Astrocyte of the cerebellum (primary cell): ENCODE data around the gene DAB2.

ENCODE experiments used
- DNase-seq: peaks from one replicate; pipeline ENCODE4 v3.0.0-alpha.2; 2011; ENCODE audit warnings: low read depth
- H3K4me3 ChIP-seq: 2 replicates; pipeline ENCODE4 v1.5.1; 2011; ENCODE audit warnings: mild to moderate bottlenecking, low read depth, low read length, moderate library complexity
- in situ Hi-C: cut with HindIII; loops from 2 replicates; pipeline ENCODE4 v1.10.0; 2017; ENCODE audit warnings: low sequenced_read_pairs
- TF ChIP-seq, protein P1 (sequence below): IDR thresholded peaks from 2 replicates; pipeline ENCODE4 v1.5.1; 2012; ENCODE audit warnings: low read length, low read depth, moderate library complexity, mild to moderate bottlenecking; ENCODE audit errors: missing control alignments

DAB2 gene

DNA sequence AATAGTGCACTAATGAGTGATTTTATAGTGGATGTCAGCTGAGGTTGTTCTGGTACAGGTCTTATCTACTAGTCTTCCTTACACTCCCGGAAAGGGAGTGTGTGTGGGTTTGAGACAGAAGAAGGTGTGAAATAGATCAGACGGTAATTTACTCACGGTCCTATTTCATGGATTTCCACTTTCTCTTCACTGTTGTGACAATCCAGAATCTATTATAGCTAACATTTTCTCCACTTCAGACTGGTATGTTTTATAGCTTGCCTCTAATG is 53.5 kb downstream of the DAB2 start:
- in situ Hi-C loops = no loop called here
- no peak overlapping the region for H3K4me3 ChIP-seq
- DNase-seq = no peak
- TF ChIP-seq, protein P1, sequence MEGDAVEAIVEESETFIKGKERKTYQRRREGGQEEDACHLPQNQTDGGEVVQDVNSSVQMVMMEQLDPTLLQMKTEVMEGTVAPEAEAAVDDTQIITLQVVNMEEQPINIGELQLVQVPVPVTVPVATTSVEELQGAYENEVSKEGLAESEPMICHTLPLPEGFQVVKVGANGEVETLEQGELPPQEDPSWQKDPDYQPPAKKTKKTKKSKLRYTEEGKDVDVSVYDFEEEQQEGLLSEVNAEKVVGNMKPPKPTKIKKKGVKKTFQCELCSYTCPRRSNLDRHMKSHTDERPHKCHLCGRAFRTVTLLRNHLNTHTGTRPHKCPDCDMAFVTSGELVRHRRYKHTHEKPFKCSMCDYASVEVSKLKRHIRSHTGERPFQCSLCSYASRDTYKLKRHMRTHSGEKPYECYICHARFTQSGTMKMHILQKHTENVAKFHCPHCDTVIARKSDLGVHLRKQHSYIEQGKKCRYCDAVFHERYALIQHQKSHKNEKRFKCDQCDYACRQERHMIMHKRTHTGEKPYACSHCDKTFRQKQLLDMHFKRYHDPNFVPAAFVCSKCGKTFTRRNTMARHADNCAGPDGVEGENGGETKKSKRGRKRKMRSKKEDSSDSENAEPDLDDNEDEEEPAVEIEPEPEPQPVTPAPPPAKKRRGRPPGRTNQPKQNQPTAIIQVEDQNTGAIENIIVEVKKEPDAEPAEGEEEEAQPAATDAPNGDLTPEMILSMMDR = no peak

DNA sequence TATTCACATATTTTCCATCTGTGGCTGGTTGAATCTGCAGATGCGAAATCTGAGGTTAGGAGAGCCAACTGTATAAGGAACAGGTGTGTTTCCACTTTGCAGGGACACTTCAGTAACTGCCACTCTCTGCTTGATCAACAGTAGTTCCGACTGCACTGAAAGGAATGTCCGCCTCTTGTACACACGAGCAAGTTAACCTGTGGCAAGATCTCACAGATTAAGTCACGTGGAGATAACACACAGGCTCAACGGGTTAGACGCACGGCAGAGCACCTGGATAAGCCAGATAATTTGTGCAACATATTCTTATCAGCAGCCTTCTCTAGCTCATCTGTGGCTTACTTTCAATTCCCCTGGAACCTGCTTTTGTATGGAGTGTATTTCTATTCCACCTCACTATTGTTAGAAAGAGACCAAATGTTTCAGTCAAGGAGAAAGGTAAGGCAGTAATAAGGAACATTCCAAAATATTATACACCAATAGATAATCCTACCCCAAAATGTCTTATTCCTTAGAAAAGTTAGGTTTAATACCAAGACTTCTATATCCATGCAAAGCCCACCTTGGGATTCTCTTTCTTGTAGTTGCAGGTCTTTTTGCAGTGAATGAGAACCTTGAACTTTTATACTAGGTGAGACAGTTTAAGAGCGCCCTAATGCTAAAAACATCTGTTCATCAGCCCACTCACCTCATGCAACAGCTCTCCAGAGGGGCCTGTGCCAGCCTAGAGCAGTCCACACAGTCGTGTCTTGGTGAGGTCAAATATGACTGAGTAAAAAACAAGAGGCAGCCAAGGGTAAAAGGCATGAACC is 54.0 kb downstream of the DAB2 start:
- H3K4me3 ChIP-seq = no peak overlapping the region
- DNase-seq = no peak
- in situ Hi-C loops = no loop called here
- TF ChIP-seq, protein P1 = no peak

DNA sequence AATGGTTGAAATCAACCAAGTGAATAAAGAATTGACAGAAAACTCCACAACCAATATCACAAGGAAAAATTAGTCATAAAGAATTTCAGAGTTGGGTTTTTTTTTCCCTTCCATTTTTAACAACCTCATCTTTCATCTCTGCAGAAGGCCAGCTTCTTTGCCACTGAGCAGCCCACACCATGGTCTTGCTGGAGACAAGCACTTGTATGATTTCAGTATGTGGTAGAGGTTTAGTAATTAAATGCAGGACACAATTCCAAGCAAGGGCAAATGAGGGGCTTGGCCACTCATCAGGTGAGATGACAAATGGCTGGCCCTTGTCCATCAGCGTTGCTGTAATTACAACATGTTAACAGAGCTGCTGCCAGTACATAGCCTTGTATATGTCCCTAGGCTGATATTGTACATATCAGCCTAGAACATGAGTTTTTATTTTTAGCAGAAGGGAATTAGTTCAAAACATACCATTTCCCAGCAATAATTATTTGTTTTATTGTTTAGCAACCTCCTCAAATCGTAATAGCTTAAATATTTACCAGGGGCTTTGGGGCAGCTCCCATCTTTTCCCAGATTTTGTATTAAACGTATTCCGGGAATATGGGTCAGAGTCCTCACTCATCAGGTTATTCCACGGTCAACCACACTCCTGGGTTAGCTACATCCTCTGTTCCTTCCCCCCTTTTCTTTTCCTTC is 55.5 kb downstream of the DAB2 start:
- H3K4me3 ChIP-seq = no peak overlapping the region
- TF ChIP-seq, protein P1 = no peak
- DNase-seq = no peak
- in situ Hi-C loops = no loop called here

DNA sequence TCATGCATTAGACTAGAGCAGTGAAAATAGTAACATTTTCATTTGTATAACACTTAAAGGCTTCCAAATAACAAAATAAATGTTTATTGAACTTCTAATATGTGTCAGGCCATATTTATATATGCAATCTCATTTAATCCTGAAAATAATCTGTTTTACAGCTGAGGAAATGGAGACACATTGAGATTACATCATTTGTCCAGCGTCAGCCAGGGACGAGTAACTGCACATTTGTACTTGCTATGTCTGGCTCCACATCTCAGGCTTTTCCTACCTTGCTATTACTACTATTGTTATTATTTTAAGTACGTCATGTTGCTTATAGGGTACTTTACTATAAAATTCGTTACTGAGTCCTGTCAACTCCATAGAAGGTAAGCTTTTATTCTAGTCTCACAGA is 56.7 kb downstream of the DAB2 start:
- no peak overlapping the region for H3K4me3 ChIP-seq
- in situ Hi-C loops = no loop called here
- TF ChIP-seq, protein P1 = no peak
- DNase-seq = no peak

DNA sequence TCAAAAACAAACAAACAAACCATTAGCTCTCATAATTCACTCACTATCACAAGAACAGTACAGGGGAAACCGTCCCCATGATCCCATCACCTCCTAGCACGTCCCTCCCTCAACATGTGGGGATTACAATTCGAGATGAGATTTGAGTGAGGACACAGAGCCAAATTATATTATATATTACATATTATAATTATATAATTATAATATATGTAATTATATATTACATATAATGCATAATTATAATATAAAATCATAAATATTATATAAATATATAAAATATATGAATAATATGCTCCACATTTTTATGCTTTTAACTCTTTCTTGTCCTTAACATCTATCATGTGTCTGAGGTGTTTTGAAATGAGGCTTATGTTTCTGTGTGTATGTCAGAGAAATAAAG is 57.1 kb downstream of the DAB2 start:
- in situ Hi-C loops = no loop called here
- no peak overlapping the region for H3K4me3 ChIP-seq
- TF ChIP-seq, protein P1 = no peak
- DNase-seq = no peak

DNA sequence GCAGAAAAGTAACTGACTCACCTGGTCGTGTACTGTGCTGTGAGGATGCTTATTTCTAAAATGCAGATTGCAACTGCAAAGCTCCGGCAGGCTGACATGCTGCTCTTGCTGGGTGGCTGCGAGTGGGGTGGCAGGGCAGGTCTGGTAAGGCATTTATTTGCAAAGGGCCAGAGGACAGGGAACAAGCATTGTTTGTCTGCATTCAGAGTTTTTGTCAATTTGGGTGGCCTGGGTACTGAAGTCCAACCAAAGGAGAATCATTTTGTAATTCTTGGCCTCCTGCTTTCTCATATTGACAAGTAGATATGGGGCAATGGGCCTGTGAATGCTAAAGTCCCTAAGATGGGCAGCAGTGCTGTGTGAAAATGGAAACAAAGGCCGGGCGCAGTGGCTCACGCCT is 60.4 kb downstream of the DAB2 start, which contains the start of gene C9:
Gene C9 (minus strand): TSS at position 129 of the 400 bp plus-strand sequence. CDS start 31 bp downstream, at position 98.
- H3K4me3 ChIP-seq = no peak within 1 kb of the TSS
- DNase-seq = no peak
- in situ Hi-C loops = no loop called here
- TF ChIP-seq, protein P1 = no peak
